Measurements from ENCODE around the gene C3orf22. TPM values are rescaled to one million over a fixed set of nuclear protein-coding genes. Genes with fewer than 3 reads are reported as not detected.

Gene C3orf22
- total RNA-seq, 2 experiments from 2014 or later = not detected

GRCh38 chr3:126522363-126522788, 36.4 kb downstream of the C3orf22 start:
- Mint-ChIP-seq H3K9me3 (ENCODE audit: low read depth) (no peaks in the 10 kb centered on the region), H3K36me3 (ENCODE audit: low read depth) (no peaks in the 10 kb centered on the region), H3K4me3 (no peak overlapping the region), H3K27me3 (peaks cover 7% of the 10 kb centered on the region), H3K27ac (no peak overlapping the region), H3K4me1 (no peaks in the 10 kb centered on the region)
- ATAC-seq (no peak), DNase-seq (peak; percentile 53)
- intact Hi-C loops (cut with DNase I, micrococcal nuclease) = loop anchor here (1.0 to 10.0 kb wide), 4 partner anchors 933 to 1025 kb away; no protein-coding TSS in a partner anchor
- ChIA-PET CTCF (interaction anchor here (0.6 to 1.8 kb wide), 17 partner anchors 9 to 1026 kb away, joined by 3 to 14 read pairs (median 3); no protein-coding TSS in a partner anchor), POLR2A (no interaction called here)

- intact Hi-C loops (cut with DNase I, micrococcal nuclease) = loop anchor here in 1 of 2 experiments (5.0 to 10.0 kb wide), 2 partner anchors 936 to 1023 kb away; no protein-coding TSS in a partner anchor
- ChIA-PET POLR2A (no interaction called here), CTCF (interaction anchor here (0.6 to 1.8 kb wide), 3 partner anchors 11 to 139 kb away, joined by 3 to 7 read pairs (median 3); no protein-coding TSS in a partner anchor)
- no peak overlapping the region for H3K4me3 Mint-ChIP-seq
- DNase-seq (no peak), ATAC-seq (no peak)
- no peaks in the 10 kb centered on the region for H3K36me3 Mint-ChIP-seq (ENCODE audit: low read depth)
- no peaks in the 10 kb centered on the region for H3K9me3 Mint-ChIP-seq (ENCODE audit: low read depth)
- peaks cover 7% of the 10 kb centered on the region for H3K27me3 Mint-ChIP-seq
- H3K4me1 Mint-ChIP-seq = no peaks in the 10 kb centered on the region
- no peak overlapping the region for H3K27ac Mint-ChIP-seq
These were observed 37.4 kb downstream of the C3orf22 start for GRCh38 chr3:126521122-126521891.

- no peak for DNase-seq
- ATAC-seq = no peak
- Mint-ChIP-seq H3K27me3 (peaks cover 7% of the 10 kb centered on the region), H3K4me3 (no peak overlapping the region), H3K36me3 (ENCODE audit: low read depth) (no peaks in the 10 kb centered on the region), H3K9me3 (ENCODE audit: low read depth) (no peaks in the 10 kb centered on the region), H3K4me1 (no peaks in the 10 kb centered on the region), H3K27ac (no peak overlapping the region)
- intact Hi-C loops (cut with DNase I, micrococcal nuclease) = loop anchor here in 1 of 2 experiments (5.0 to 10.0 kb wide), 2 partner anchors 938 to 1025 kb away; no protein-coding TSS in a partner anchor
- ChIA-PET POLR2A (no interaction called here), CTCF (interaction anchor here (0.5 kb wide), 1 partner anchor 63 kb away, joined by 3 read pairs; no protein-coding TSS in a partner anchor)
These were observed 39.0 kb downstream of the C3orf22 start for GRCh38 chr3:126519506-126520455.

- POLR2A ChIA-PET = no interaction called here
- DNase-seq = no peak
- Mint-ChIP-seq H3K27me3 (peaks cover 7% of the 10 kb centered on the region), H3K4me1 (no peaks in the 10 kb centered on the region), H3K36me3 (ENCODE audit: low read depth) (no peaks in the 10 kb centered on the region), H3K9me3 (ENCODE audit: low read depth) (no peaks in the 10 kb centered on the region), H3K4me3 (no peak overlapping the region), H3K27ac (no peak overlapping the region)
- CTCF ChIA-PET = no interaction called here
- intact Hi-C loops (cut with DNase I, micrococcal nuclease) = no loop called here
- ATAC-seq = no peak
These were observed 40.0 kb downstream of the C3orf22 start for GRCh38 chr3:126518779-126519177.

- intact Hi-C loops (cut with DNase I, micrococcal nuclease) = no loop called here
- ATAC-seq (no peak), DNase-seq (no peak)
- Mint-ChIP-seq H3K4me1 (no peaks in the 10 kb centered on the region), H3K27me3 (peaks cover 3% of the 10 kb centered on the region), H3K4me3 (no peak overlapping the region), H3K9me3 (ENCODE audit: low read depth) (no peaks in the 10 kb centered on the region), H3K36me3 (ENCODE audit: low read depth) (no peaks in the 10 kb centered on the region), H3K27ac (no peak overlapping the region)
- ChIA-PET POLR2A (no interaction called here), CTCF (no interaction called here)
These were observed 40.5 kb downstream of the C3orf22 start for GRCh38 chr3:126517986-126518778.

- Mint-ChIP-seq H3K27me3 (no peaks in the 10 kb centered on the region), H3K9me3 (ENCODE audit: low read depth) (no peaks in the 10 kb centered on the region), H3K36me3 (ENCODE audit: low read depth) (no peaks in the 10 kb centered on the region), H3K4me3 (no peak within 1 kb of the TSS), H3K4me1 (no peaks in the 10 kb centered on the region), H3K27ac (no peak within 1 kb of the TSS)
- DNase-seq = no peak
- intact Hi-C loops (cut with DNase I, micrococcal nuclease) = no loop called here
- ChIA-PET CTCF (no interaction called here), POLR2A (no interaction called here)
- no peak for ATAC-seq
These were observed 41.3 kb downstream of the C3orf22 start, which contains the start of gene UROC1 for GRCh38 chr3:126517291-126517951. Gene UROC1, minus strand, starts transcription at chr3:126517773. Its CDS starts 54 bp downstream, at chr3:126517719.

GRCh38 chr3:126516936-126517290, 41.8 kb downstream of the C3orf22 start:
- intact Hi-C loops (cut with DNase I, micrococcal nuclease) = no loop called here
- ATAC-seq (no peak), DNase-seq (no peak)
- Mint-ChIP-seq H3K27me3 (no peaks in the 10 kb centered on the region), H3K4me3 (no peak overlapping the region), H3K4me1 (no peaks in the 10 kb centered on the region), H3K27ac (no peak overlapping the region), H3K36me3 (ENCODE audit: low read depth) (no peaks in the 10 kb centered on the region), H3K9me3 (ENCODE audit: low read depth) (no peaks in the 10 kb centered on the region)
- POLR2A ChIA-PET = no interaction called here
- CTCF ChIA-PET = no interaction called here

- POLR2A ChIA-PET = no interaction called here
- CTCF ChIA-PET = no interaction called here
- ATAC-seq (no peak), DNase-seq (no peak)
- Mint-ChIP-seq H3K4me3 (no peak overlapping the region), H3K4me1 (no peaks in the 10 kb centered on the region), H3K27me3 (no peaks in the 10 kb centered on the region), H3K9me3 (ENCODE audit: low read depth) (no peaks in the 10 kb centered on the region), H3K36me3 (ENCODE audit: low read depth) (no peaks in the 10 kb centered on the region), H3K27ac (no peak overlapping the region)
- intact Hi-C loops (cut with DNase I, micrococcal nuclease) = no loop called here
These were observed 42.4 kb downstream of the C3orf22 start for GRCh38 chr3:126516152-126516935.

- ChIA-PET POLR2A (no interaction called here), CTCF (no interaction called here)
- Mint-ChIP-seq H3K4me3 (no peak overlapping the region), H3K27me3 (no peaks in the 10 kb centered on the region), H3K4me1 (no peaks in the 10 kb centered on the region), H3K27ac (no peak overlapping the region), H3K36me3 (ENCODE audit: low read depth) (no peaks in the 10 kb centered on the region), H3K9me3 (ENCODE audit: low read depth) (no peaks in the 10 kb centered on the region)
- intact Hi-C loops (cut with DNase I, micrococcal nuclease) = no loop called here
- DNase-seq (no peak), ATAC-seq (no peak)
These were observed 43.5 kb downstream of the C3orf22 start for GRCh38 chr3:126515066-126515706.

- CTCF ChIA-PET = interaction anchor here (0.6 to 1.9 kb wide), 3 partner anchors 9 to 1034 kb away, joined by 3 to 9 read pairs (median 3); no protein-coding TSS in a partner anchor
- no peaks in the 10 kb centered on the region for H3K36me3 Mint-ChIP-seq (ENCODE audit: low read depth)
- ATAC-seq (no peak), DNase-seq (no peak)
- no peak overlapping the region for H3K4me3 Mint-ChIP-seq
- intact Hi-C loops (cut with DNase I, micrococcal nuclease) = no loop called here
- H3K4me1 Mint-ChIP-seq = no peaks in the 10 kb centered on the region
- no peaks in the 10 kb centered on the region for H3K9me3 Mint-ChIP-seq (ENCODE audit: low read depth)
- POLR2A ChIA-PET = no interaction called here
- no peak overlapping the region for H3K27ac Mint-ChIP-seq
- H3K27me3 Mint-ChIP-seq = no peaks in the 10 kb centered on the region
These were observed 44.6 kb downstream of the C3orf22 start for GRCh38 chr3:126514161-126514560.
